Activated CD4-positive, alpha-beta T cell treated with anti-CD3 and anti-CD28 coated beads, Interleukin-2, amount 50 U/mL, for 24 hours (primary cell): ENCODE results near the gene GCK.

ENCODE experiments used
- DNase-seq, 2 donors: peaks; one replicate each; pipeline ENCODE4 v3.0.0-alpha.2; 2020; ENCODE audit warnings: low read depth in 1 of 2, low spot score in 1 of 2

GCK gene

GRCh38 chr7:44223362-44224079 is 34.3 kb upstream of the GCK start:
- no peak for DNase-seq

DNA sequence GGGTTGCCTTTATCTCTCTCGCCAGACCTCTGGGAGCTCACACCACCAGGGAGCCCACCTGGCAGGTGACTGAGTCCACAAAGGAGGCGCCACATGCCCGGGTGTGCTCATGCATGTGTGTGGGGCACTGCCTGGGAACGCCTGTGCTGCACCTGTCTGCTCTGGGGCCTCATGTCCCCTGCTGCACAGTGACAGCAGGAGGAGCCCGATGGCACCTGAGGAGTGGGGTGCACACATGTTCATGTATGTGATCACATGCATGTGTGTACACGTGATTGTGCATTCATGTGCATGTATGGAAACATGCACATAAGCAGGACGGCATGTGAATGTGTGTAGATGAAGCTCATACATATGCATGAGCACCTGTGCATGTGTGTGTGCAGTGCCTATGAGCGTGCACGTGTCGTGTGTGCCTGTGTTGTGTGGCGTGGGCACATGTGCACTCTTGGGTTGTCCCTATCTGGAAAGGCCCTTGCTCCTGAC is 33.6 kb upstream of the GCK start:
- DNase-seq: no peak

- no peak for DNase-seq
Measured at GRCh38 chr7:44222074-44222473, 32.8 kb upstream of the GCK start.

DNA sequence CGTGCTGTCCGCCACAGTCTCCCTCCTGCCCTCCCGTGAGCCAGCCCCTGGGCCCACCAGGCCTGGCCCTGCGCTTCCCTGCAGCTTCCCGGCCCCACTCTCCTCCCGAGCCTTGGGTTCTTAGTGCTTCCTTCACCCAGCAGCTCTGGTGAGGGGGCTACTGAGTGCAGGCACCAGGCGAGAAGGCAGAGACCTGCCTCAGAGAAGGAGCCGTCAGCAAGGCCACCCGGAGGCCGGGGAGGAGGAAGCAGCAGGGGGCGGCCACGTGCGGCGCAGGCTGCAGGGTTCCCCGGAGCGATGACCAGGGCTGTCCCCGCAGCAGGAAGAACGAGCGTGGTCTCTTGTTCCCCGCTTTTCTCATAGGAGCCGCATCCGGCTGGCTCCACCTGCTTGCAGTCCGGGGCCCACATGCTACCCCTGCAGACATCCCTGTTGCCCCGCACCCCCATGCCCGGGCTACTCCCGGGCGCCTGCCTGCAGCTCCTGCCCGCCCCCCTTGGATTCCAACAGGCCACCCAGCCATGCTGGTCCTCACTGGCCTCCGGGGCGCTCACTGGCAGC is 32.1 kb upstream of the GCK start:
- no peak for DNase-seq

- no peak for DNase-seq
Measured at GRCh38 chr7:44220358-44221112, 31.3 kb upstream of the GCK start.

DNA sequence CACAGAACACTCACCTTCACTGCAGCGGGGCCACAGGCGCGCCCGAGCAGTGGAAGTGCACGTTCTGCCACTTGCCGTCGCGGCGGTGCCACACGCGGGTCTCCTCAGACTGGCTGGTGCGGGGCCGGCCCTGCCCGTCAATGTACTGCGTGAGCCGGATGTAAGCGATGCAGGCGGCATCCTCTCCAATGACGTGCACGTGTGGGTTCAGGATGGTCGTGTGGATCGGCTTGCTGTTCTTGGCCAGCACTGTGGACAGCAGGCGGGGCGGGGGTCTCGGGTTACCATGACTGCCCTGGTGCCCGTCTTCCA is 30.8 kb upstream of the GCK start:
- DNase-seq: no peak

GRCh38 chr7:44219371-44220045 is 30.3 kb upstream of the GCK start:
- DNase-seq: no peak

GRCh38 chr7:44218418-44219201 is 29.4 kb upstream of the GCK start:
- no peak for DNase-seq

- no peak for DNase-seq
Measured at GRCh38 chr7:44217852-44218402, 28.7 kb upstream of the GCK start.

- no peak for DNase-seq
Measured at GRCh38 chr7:44217223-44217714, 28.0 kb upstream of the GCK start.

DNA sequence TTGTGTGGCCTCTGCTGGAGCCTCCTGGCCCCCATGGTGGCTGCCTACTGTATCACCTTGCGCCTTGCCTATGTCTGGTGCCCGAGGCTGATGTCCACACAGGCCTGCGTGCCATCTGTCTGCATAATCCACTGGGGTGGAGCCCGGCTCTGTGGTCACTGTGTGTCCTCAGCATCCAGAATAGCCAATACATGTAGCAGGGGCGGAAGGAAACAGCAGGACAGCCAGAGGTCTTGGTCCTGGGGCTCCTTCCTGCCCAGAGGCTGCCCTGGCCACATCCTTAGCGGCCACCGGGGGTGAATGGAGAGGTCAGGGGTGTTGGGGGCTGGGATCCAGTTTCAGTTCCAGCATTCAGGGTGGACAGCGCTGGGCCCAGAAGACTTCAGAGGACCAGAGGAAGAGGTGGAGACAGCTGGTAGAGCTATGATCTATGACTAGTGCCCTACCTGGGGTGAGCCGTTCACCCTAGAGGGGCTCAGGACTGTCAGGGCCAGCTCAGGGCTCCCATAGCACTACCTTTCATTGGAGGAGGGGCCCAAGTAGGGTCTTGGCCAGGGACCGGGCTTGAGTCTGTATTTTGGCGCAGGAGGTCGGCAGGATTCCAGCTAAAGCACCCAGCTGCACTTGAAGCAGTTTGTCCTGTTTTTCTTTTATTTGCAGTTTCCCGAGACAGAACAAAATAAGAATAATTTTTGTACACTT is 27.4 kb upstream of the GCK start:
- no peak for DNase-seq

- DNase-seq: no peak
Measured at GRCh38 chr7:44216019-44216418, 26.8 kb upstream of the GCK start.

GRCh38 chr7:44215531-44215930 is 26.3 kb upstream of the GCK start:
- DNase-seq: no peak

- no peak for DNase-seq
Measured at GRCh38 chr7:44213877-44214388, 24.7 kb upstream of the GCK start.

GRCh38 chr7:44213206-44213876 is 24.1 kb upstream of the GCK start:
- DNase-seq: no peak

DNA sequence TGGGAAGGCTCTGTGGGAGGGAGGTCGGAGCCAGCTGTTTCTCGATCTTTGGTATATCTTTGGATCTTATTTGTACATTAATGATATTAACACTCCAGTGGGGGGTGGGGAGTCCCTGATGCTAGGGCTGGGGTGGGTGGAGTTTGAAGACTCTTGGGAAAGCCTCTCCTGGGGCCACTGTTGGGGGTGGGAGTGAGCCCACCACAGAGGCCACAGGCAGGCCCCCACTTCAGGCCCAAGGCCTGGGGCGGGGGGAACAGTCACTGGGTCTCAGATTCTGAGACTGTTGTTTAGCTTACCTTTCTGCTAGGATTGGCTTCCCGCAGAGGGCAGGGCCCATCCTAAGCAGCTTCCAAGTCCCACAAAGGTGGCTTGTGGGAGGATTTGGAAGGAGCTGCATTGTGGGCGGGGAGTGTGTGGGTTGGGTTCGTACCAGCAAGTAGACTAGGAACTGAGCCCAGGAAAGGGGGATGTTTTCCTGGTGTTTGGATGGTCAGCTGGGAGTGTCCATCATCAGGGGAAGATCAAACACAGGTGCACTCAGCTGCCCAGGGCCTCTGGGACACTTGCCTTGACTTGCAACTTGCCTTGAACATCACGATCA is 23.4 kb upstream of the GCK start:
- DNase-seq: no peak

DNA sequence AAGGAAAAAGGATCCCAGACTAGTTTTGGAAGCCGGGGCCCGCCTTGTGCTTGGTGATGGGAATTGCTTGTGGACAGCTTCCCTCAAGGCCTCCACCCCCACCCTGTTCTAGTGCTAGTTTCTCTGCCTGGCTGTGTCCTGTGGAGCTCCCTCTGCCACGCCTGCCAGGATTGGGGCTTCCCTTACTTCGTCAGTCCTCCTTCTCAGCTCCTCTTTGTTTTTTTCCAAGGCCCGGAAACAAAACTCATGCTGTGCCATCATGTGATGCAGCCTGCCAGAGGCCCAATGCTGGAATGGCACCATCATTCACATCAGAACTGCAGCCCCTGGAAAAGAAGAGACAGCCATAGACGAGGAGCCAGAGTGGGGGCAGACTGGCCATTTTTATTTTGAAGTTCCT is 22.8 kb upstream of the GCK start:
- DNase-seq: no peak

DNA sequence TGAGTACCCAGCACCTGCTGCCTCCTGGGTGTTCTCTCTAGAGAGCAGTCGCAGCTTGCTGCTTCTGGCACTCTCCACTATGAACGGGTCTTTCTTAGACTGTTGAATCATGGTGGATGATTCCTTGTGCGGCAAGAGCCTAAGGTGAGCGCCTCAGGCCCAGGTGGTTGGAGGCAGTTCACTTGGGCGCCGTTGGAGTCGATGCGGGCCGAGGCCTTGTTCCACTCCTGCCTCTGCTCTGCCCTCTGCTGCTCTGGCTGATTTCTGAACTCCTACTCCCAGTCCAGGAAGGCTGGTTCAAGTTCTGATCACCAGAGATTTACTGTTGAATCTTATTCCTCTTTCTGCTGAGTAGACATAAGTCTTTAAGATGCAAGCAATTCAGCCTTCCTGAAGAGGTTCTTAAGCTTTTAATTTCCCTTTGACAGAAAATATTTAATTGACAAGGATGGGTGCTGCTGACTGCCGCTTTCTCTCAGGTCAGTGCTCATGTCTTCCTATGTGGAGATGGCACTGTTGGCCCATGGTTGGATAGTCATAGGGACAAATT is 22.0 kb upstream of the GCK start:
- DNase-seq: no peak

- no peak for DNase-seq
Measured at GRCh38 chr7:44210107-44210506, 20.9 kb upstream of the GCK start.
